OCI-LY3 (cell line): ENCODE data around the gene RAPSN.
A peak's percentile ranks its signal among the peaks of the same experiment; 100 is the strongest.

ENCODE experiments used
- H2AFZ ChIP-seq: fragments of 200-600, 300-600 bp; shearing (Covaris generic); 2 replicates; pipeline ENCODE4 v1.6.0; 2014; ENCODE audit warnings: antibody characterized with exemption, low read depth, low read length
- H3K27ac ChIP-seq: fragments of 200-600, 300-600 bp; sonication (generic); 2 replicates; pipeline ENCODE4 v1.5.1; 2014; ENCODE audit warnings: mild to moderate bottlenecking, low read length, moderate library complexity, mixed read lengths
- H3K27me3 ChIP-seq: fragments of 200-600, 300-600 bp; sonication (generic); 2 replicates; pipeline ENCODE4 v1.6.1; 2014; ENCODE audit warnings: low read depth, low read length, mixed read lengths
- H3K36me3 ChIP-seq: fragments of 200-600, 300-600 bp; sonication (generic); replicated peaks from 2 replicates; pipeline ENCODE3; 2014; ENCODE audit warnings: low read depth, low read length, mixed read lengths
- H3K4me1 ChIP-seq: fragments of 300-600, 200-600 bp; sonication (generic); 2 replicates; pipeline ENCODE4 v1.6.1; 2014; ENCODE audit warnings: low read length, mixed read lengths
- H3K4me2 ChIP-seq: fragments of 200-600, 300-600 bp; sonication (generic); 2 replicates; pipeline ENCODE4 v1.6.1; 2014; ENCODE audit warnings: low read length, mixed read lengths
- H3K4me3 ChIP-seq: fragments of 300-600, 200-600 bp; sonication (generic); 2 replicates; pipeline ENCODE4 v1.5.1; 2014; ENCODE audit warnings: antibody characterized with exemption, mild to moderate bottlenecking, low read length, moderate library complexity
- H3K79me2 ChIP-seq: fragments of 300-600, 200-600 bp; shearing (Covaris generic); 2 replicates; pipeline ENCODE4 v1.6.1; 2014; ENCODE audit warnings: mild to moderate bottlenecking, low read length, mixed read lengths
- H3K9ac ChIP-seq: fragments of 300-600, 200-600 bp; shearing (Covaris generic); 2 replicates; pipeline ENCODE4 v1.6.0; 2014; ENCODE audit warnings: mild to moderate bottlenecking, low read length, moderate library complexity
- H3K9me3 ChIP-seq: fragments of 200-600, 300-600 bp; shearing (Covaris generic); 2 replicates; pipeline ENCODE4 v1.6.1; 2014; ENCODE audit warnings: low read length, mixed read lengths; ENCODE audit not compliant: insufficient read depth
- H4K20me1 ChIP-seq: fragments of 200-600, 300-600 bp; sonication (generic); 2 replicates; pipeline ENCODE4 v1.6.1; 2016; ENCODE audit warnings: low read length, mixed read lengths; ENCODE audit not compliant: insufficient read depth
- CTCF ChIP-seq: fragments of 200-600, 300-600 bp; sonication (generic); IDR thresholded peaks from 2 replicates; pipeline ENCODE4 v1.5.1; 2014; ENCODE audit warnings: antibody characterized with exemption, low read length, low read depth
- EZH2phosphoT487 ChIP-seq: fragments of 200-600 bp; shearing (Covaris generic); IDR thresholded peaks from 2 replicates; pipeline ENCODE4 v1.6.1; 2018; ENCODE audit warnings: antibody characterized with exemption, mixed run types, low read depth

RAPSN gene

DNA sequence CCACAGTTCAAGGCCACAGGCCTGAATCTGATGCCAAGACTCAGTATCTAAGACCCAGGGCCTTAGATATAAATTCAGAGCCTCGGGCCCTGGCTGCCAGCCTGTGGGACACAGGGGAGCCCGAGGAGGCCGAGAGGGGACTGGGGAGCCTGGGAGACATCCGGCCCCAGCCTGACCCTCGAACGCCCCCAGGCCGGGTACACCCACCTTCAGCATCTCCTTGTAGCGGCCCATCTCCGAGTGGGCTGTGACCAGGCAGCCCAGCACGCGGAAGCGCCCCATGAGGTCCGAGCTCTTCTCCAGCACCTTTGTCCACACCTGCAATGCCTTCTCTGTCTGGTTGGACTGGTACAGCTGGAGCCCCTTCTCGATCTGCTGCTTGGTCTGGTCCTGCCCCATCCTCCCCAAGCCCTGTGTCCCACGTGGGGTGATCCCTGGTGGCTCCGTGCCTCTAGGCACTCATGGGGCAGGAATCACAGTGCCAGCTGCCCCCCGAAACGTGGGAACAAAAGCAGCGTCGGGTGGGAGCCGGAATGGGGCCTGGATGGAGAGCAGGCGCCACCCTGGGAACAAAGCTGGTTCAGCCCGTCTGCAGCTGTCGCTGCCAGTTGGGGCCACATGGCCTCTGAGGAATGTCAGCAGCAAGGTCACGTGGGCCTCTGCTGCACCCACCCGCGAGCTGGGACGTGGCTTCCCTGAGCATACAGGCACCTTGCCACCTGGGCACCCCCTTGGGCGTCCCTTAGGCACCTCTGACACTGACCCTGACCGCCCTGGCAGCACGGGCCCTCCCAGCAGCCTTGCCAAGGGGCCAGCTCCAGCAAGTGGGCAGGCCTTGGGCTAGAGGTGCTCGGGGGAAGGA lies at the start of gene RAPSN:
RAPSN (minus strand) TSS at position 571 of the 862 bp plus-strand sequence; CDS start at position 399, 172 bp downstream.
- Histone ChIP-seq H3K4me3 (no peak within 1 kb of the TSS), H3K27ac (no peak within 1 kb of the TSS), H3K4me1 (no peaks in the 10 kb centered on the region), H3K79me2 (no peaks in the 10 kb centered on the region), H2AFZ (no peak within 1 kb of the TSS), H3K9me3 (no peaks in the 10 kb centered on the region), H3K9ac (no peak within 1 kb of the TSS), H3K36me3 (no peaks in the 10 kb centered on the region), H3K4me2 (no peak within 1 kb of the TSS), H4K20me1 (no peaks in the 10 kb centered on the region), H3K27me3 (no peaks in the 10 kb centered on the region)
- TF ChIP-seq EZH2phosphoT487 (no peak), CTCF (no peak)

- Histone ChIP-seq H3K27me3 (no peaks in the 10 kb centered on the region), H3K9ac (peak overlapping the region; percentile 55; the same call in 1 of the 2 replicates), H3K79me2 (peaks cover 100% of the 10 kb centered on the region), H3K9me3 (no peaks in the 10 kb centered on the region), H2AFZ (no peak overlapping the region), H3K36me3 (peaks cover 50% of the 10 kb centered on the region), H4K20me1 (peaks cover 73% of the 10 kb centered on the region), H3K27ac (no peak overlapping the region), H3K4me3 (no peak overlapping the region), H3K4me2 (no peak overlapping the region), H3K4me1 (peaks cover 48% of the 10 kb centered on the region)
- TF ChIP-seq CTCF, result no peak
- no peak for TF ChIP-seq EZH2phosphoT487
Observed at GRCh38 chr11:47498149-47498548, 49.2 kb upstream of the RAPSN start.

GRCh38 chr11:47496808-47497207 lies 47.9 kb upstream of the RAPSN start:
- no peak overlapping the region for H3K27ac ChIP-seq
- H3K36me3 ChIP-seq, result peaks cover 51% of the 10 kb centered on the region
- peaks cover 78% of the 10 kb centered on the region for H4K20me1 ChIP-seq
- H3K4me2 ChIP-seq, result no peak overlapping the region
- H3K4me3 ChIP-seq, result no peak overlapping the region
- peaks cover 36% of the 10 kb centered on the region for H3K4me1 ChIP-seq
- TF ChIP-seq EZH2phosphoT487 (no peak), CTCF (no peak)
- no peak overlapping the region for H3K9ac ChIP-seq
- no peak overlapping the region for H2AFZ ChIP-seq
- H3K27me3 ChIP-seq, result no peaks in the 10 kb centered on the region
- no peaks in the 10 kb centered on the region for H3K9me3 ChIP-seq
- H3K79me2 ChIP-seq, result peaks cover 100% of the 10 kb centered on the region

DNA sequence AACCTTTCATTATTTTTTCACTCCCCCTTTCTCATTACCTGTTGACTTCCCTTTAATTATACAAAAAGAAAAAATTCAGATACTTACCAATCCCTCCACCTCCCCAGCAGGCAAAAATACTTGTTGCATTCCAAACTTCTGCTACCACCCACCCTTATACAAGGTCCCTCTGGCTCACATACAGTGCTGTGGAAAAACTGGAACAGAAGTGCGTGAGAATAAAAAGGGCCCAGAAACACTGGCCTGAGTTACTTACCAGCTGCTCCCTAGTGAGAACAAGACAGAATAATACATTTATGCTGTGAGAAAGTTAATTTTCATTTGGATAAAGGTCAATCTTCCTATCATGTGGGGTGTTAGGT lies 46.9 kb upstream of the RAPSN start:
- Histone ChIP-seq H3K4me2 (no peak overlapping the region), H4K20me1 (peaks cover 83% of the 10 kb centered on the region), H3K9ac (no peak overlapping the region), H3K9me3 (no peaks in the 10 kb centered on the region), H3K4me1 (peaks cover 26% of the 10 kb centered on the region), H3K27ac (no peak overlapping the region), H3K79me2 (peaks cover 100% of the 10 kb centered on the region), H3K4me3 (no peak overlapping the region), H3K27me3 (no peaks in the 10 kb centered on the region), H3K36me3 (peaks cover 50% of the 10 kb centered on the region), H2AFZ (no peak overlapping the region)
- TF ChIP-seq CTCF (no peak), EZH2phosphoT487 (no peak)
